ENCODE results near the gene NDUFS7.

GRCh38 chr19:1369214-1369805 lies 14.4 kb upstream of the NDUFS7 start:
- TF ChIP-seq CHD4 (IDR thresholded peaks at IDR 0.05): no peak
- no peak for TF ChIP-seq E2F4 (IDR thresholded peaks at IDR 0.05; ENCODE audit: low read depth, low read length)
- TF ChIP-seq ETV6 (conservative IDR thresholded peaks at IDR 0.05 in 1 of 2, IDR thresholded peaks at IDR 0.05 in 1 of 2; ENCODE audit: borderline replicate concordance in 1 of 2, low read depth in 1 of 2): no peak
- TF ChIP-seq HDGF (IDR thresholded peaks at IDR 0.05): no peak
- TF ChIP-seq KDM1A (IDR thresholded peaks at IDR 0.05; ENCODE audit: borderline replicate concordance): no peak
- TF ChIP-seq POLR2AphosphoS5 (IDR thresholded peaks at IDR 0.05; ENCODE audit: low read length): no peak
- no peak for TF ChIP-seq POLR2A (IDR thresholded peaks at IDR 0.05; ENCODE audit: low read depth, low read length)
- TF ChIP-seq NKRF (conservative IDR thresholded peaks at IDR 0.05): no peak
- no peak for TF ChIP-seq ZNF622 (IDR thresholded peaks at IDR 0.05)

Data from GM12878 (cell line).